Measurements from ENCODE around the gene SPANXN4. TPM values are rescaled to one million over a fixed set of nuclear protein-coding genes. Genes with fewer than 3 reads are reported as not detected.

The SPANXN4 gene
- total RNA-seq (2021; ENCODE audit: unreplicated experiment) (not detected), Bru-seq, nascent RNA (not detected), BruChase-seq, experiment 1, labeled RNA remaining after a 2-hour chase (not detected), BruChase-seq, experiment 2, labeled RNA remaining after a 6-hour chase (not detected)
- polyA plus RNA-seq (2012; ENCODE audit: insufficient read length) = not detected
- long read RNA-seq = 0 reads

DNA sequence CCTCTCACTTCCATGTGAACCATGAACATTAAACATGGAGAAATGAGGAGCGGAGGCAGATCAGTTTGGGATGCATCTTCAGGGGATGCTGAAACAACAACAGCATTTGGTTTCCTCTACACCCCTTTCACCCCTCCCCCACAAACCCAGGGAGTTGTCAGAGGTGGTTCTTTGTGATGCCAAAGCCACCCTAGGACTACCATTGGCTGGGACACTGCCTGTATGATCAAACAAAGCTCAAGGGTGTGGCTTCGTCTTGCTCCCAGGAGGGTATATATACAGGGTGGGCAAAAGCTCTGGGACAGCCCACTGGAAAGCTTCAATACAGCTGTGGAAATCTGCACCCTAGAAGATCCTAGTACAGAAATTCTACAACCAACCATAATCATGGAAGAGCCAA, at the start of gene SPANXN4:
Gene SPANXN4 (plus strand): TSS at position 301 of the 400 bp plus-strand sequence. CDS start 87 bp downstream, at position 388.
- ATAC-seq = no peak
- DNase-seq (ENCODE audit: low read depth, low spot score) = no peak
- intact Hi-C loops (cut with micrococcal nuclease; ENCODE audit: unreplicated experiment) (no loop called here), in situ Hi-C loops (cut with HindIII; ENCODE audit: low pct_unique_long_range_greater_than_20kb, low sequenced_read_pairs) (no loop called here)
- ChIA-PET POLR2A (no interaction called here), CTCF (no interaction called here)
- H3K4me3 ChIP-seq (ENCODE audit: low read depth in 2 of 2, low read length in 2 of 2) = no peak within 1 kb of the TSS
- H3K27ac ChIP-seq (ENCODE audit: low read length) = no peak within 1 kb of the TSS
- H3K9me3 ChIP-seq (ENCODE audit: control insufficient read depth, insufficient read depth, low read depth, low read length) = no peaks in the 10 kb centered on the region
- H3K36me3 ChIP-seq (ENCODE audit: control insufficient read depth, insufficient read depth, low read length) = no peaks in the 10 kb centered on the region
- H3K4me1 ChIP-seq (ENCODE audit: control insufficient read depth, insufficient read depth, low read length) = no peaks in the 10 kb centered on the region
- no TSS peak for BruUV-seq (replicated peaks)
- no peaks in the 10 kb centered on the region for H3K27me3 ChIP-seq (ENCODE audit: control insufficient read depth, insufficient read depth, low read length)
- TF ChIP-seq POLR2AphosphoS5 (IDR thresholded peaks at IDR 0.05; ENCODE audit: low read depth, low read length) (no peak), CTCF (IDR thresholded peaks at IDR 0.05) (no peak), REST (IDR thresholded peaks at IDR 0.05; ENCODE audit: insufficient read depth in 1 of 2, low read depth in 2 of 2, low read length in 1 of 2) (no peak), TCF7L2 (IDR thresholded peaks at IDR 0.05; ENCODE audit: low read depth, low read length) (no peak), SIN3A (IDR thresholded peaks at IDR 0.05; ENCODE audit: borderline replicate concordance, insufficient read depth, low read depth, low read length) (no peak)

DNA sequence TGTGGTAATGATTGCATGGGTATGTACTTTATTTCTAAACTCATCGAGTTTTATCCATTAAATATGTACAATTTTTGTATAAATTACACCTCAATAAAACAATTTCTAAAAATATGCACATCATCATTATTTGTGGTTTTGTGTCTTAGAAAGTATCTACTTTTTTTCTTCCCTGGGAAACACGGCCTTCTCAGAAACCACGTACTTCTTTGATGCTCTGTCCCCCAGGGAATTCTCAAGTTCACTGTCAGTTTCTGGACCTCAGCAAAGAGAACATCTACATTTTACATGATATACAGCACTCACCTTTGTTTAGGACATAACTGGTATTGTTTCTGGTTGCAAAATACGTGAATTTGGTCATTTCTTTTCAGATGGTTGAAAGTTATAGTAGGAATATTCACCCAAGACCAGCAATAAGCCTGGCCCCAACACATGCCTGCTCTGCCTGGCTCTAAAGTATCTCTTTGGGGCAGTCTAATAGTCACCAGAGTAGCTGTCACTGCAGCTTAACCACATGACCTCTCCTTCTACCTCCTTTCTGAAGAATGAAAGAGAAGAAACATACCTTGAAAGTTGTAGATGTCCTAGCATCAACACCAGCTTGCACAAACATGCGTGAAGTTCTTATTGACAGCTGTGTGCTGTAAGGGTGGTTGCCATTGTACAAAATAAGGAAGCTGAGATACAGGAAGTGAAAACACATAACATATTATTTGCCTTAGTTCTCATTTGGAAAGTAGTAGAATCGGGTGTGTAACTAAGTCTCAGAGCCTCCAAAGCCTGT, 48.4 kb upstream of the SPANXN4 start:
- POLR2A ChIA-PET = no interaction called here
- Histone ChIP-seq H3K36me3 (ENCODE audit: control insufficient read depth, insufficient read depth, low read length) (no peaks in the 10 kb centered on the region), H3K4me1 (ENCODE audit: control insufficient read depth, insufficient read depth, low read length) (no peaks in the 10 kb centered on the region), H3K27me3 (ENCODE audit: control insufficient read depth, insufficient read depth, low read length) (no peaks in the 10 kb centered on the region), H3K9me3 (ENCODE audit: control insufficient read depth, insufficient read depth, low read depth, low read length) (no peaks in the 10 kb centered on the region), H3K4me3 (ENCODE audit: low read depth in 2 of 2, low read length in 2 of 2) (no peak overlapping the region), H3K27ac (ENCODE audit: low read length) (no peak overlapping the region)
- TF ChIP-seq TCF7L2 (IDR thresholded peaks at IDR 0.05; ENCODE audit: low read depth, low read length) (no peak), SIN3A (IDR thresholded peaks at IDR 0.05; ENCODE audit: borderline replicate concordance, insufficient read depth, low read depth, low read length) (no peak), POLR2AphosphoS5 (IDR thresholded peaks at IDR 0.05; ENCODE audit: low read depth, low read length) (no peak), CTCF (IDR thresholded peaks at IDR 0.05) (no peak), REST (IDR thresholded peaks at IDR 0.05; ENCODE audit: insufficient read depth in 1 of 2, low read depth in 2 of 2, low read length in 1 of 2) (no peak)
- in situ Hi-C loops (cut with HindIII; ENCODE audit: low pct_unique_long_range_greater_than_20kb, low sequenced_read_pairs) (no loop called here), intact Hi-C loops (cut with micrococcal nuclease; ENCODE audit: unreplicated experiment) (no loop called here)
- BruUV-seq (replicated peaks) = no TSS peak
- CTCF ChIA-PET = no interaction called here
- DNase-seq (ENCODE audit: low read depth, low spot score) = no peak
- ATAC-seq = no peak
